ENCODE results near the gene PRKG2. TPM values are rescaled to one million over a fixed set of nuclear protein-coding genes. Genes with fewer than 3 reads are reported as not detected.

Gene PRKG2
- total RNA-seq, 1 experiment from 2014 or later: 1.9 TPM

DNA sequence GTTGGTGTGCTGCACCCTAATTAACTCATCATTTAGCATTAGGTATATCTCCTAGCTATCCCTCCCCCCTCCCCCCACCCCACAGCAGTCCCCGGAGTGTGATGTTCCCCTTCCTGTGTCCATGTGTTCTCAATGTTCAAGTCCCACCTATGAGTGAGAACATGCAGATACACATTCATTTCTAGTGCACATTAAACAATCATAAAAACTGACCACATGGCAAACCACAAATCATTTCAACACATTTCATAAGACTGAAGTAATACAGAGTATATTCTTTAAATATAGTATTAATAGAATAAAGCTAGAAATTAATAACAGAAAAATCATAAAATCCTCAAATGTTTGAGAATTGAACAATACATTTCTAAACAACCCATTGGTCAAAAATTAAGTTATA is 34.1 kb downstream of the PRKG2 start:
- Histone ChIP-seq H2AFZ (ENCODE audit: low read length) (no peak overlapping the region), H4K91ac (ENCODE audit: insufficient read length, low read depth, low read length) (no peak overlapping the region), H3T11ph (ENCODE audit: low read length) (no peak overlapping the region), H3K27me3 (ENCODE audit: insufficient read depth, low read length) (no peaks in the 10 kb centered on the region), H3K4me2 (ENCODE audit: insufficient read depth, insufficient read length, low read length) (no peak overlapping the region), H3K18ac (ENCODE audit: insufficient read length, low read depth, low read length) (no peak overlapping the region), H3K79me2 (ENCODE audit: insufficient read depth, low read length) (no peaks in the 10 kb centered on the region), H2BK120ac (ENCODE audit: low read depth, low read length, poor library complexity, severe bottlenecking) (no peak overlapping the region), H3K79me1 (ENCODE audit: insufficient read depth, low read depth, low read length, poor library complexity, severe bottlenecking) (no peaks in the 10 kb centered on the region), H2BK20ac (ENCODE audit: low read depth, low read length, poor library complexity, severe bottlenecking) (no peak overlapping the region), H3K4me1 (ENCODE audit: insufficient read depth, low read length) (no peaks in the 10 kb centered on the region), H3K9me3 (ENCODE audit: control insufficient read depth, low read depth, low read length) (no peaks in the 10 kb centered on the region), H3K27ac (ENCODE audit: insufficient read length, low read depth, low read length) (no peak overlapping the region), H2BK12ac (ENCODE audit: insufficient read length, low read depth, low read length) (no peak overlapping the region), H4K5ac (ENCODE audit: insufficient read length, low read depth, low read length) (no peak overlapping the region), H4K8ac (replicated peaks; ENCODE audit: insufficient read length, low read depth, low read length) (no peak overlapping the region), H3K9ac (ENCODE audit: extremely low read depth, insufficient read length, low read length) (no peak overlapping the region), H3K14ac (ENCODE audit: insufficient read depth, low read length) (no peak overlapping the region), H4K20me1 (ENCODE audit: control insufficient read depth, insufficient read depth, insufficient read length) (no peaks in the 10 kb centered on the region), H3K4ac (ENCODE audit: low read depth, low read length) (no peak overlapping the region), H2BK15ac (ENCODE audit: low read depth, low read length) (no peak overlapping the region), H2AK5ac (ENCODE audit: insufficient read length, low read length) (no peak overlapping the region), H2BK5ac (ENCODE audit: insufficient read length, low read length) (no peak overlapping the region), H3K23me2 (ENCODE audit: insufficient read length, low read depth, low read length, poor library complexity, severe bottlenecking) (no peaks in the 10 kb centered on the region), H3K23ac (ENCODE audit: insufficient read length, low read depth, low read length) (no peak overlapping the region), H3K56ac (ENCODE audit: insufficient read length, low read depth, low read length) (no peak overlapping the region)
- no peak for DNase-seq
- no CpG with 5 or more reads among the region's 1 CpG for WGBS (ENCODE audit: extremely low coverage, insufficient read length, low lambda C conversion rate)
- H3K9me3 Mint-ChIP-seq: peaks cover 0 to 3% of the 10 kb centered on the region in 2 experiments; a peak in 2 of 5 replicates
- H3K27ac Mint-ChIP-seq: no peak overlapping the region
- no peaks in the 10 kb centered on the region; the same call in 1 of the 2 replicates for H3K27me3 Mint-ChIP-seq (ENCODE audit: low read depth)
- H3K4me1 Mint-ChIP-seq: peaks cover 4 to 6% of the 10 kb centered on the region in 2 experiments; a peak in 2 of 4 replicates
- no peak overlapping the region for H3K4me3 Mint-ChIP-seq
- TF ChIP-seq, protein P1, sequence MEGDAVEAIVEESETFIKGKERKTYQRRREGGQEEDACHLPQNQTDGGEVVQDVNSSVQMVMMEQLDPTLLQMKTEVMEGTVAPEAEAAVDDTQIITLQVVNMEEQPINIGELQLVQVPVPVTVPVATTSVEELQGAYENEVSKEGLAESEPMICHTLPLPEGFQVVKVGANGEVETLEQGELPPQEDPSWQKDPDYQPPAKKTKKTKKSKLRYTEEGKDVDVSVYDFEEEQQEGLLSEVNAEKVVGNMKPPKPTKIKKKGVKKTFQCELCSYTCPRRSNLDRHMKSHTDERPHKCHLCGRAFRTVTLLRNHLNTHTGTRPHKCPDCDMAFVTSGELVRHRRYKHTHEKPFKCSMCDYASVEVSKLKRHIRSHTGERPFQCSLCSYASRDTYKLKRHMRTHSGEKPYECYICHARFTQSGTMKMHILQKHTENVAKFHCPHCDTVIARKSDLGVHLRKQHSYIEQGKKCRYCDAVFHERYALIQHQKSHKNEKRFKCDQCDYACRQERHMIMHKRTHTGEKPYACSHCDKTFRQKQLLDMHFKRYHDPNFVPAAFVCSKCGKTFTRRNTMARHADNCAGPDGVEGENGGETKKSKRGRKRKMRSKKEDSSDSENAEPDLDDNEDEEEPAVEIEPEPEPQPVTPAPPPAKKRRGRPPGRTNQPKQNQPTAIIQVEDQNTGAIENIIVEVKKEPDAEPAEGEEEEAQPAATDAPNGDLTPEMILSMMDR (conservative IDR thresholded peaks at IDR 0.05): no peak
- H3K36me3 Mint-ChIP-seq (ENCODE audit: insufficient read depth in 1 of 3, low read depth in 3 of 3): no peaks in the 10 kb centered on the region

Measured in H9 (cell line).